DMS153 treated with DMSO at 0.1 percent for 48 hours (cell line): ENCODE measurements around the gene LSM3.

Experiments
- DNase-seq: peaks from one replicate; lab custom pipeline; 2025; ENCODE audit not compliant: unreplicated experiment; lab: John Stamatoyannopoulos, UW

The LSM3 gene

GRCh38 chr3:14239940-14240339 is 61.3 kb downstream of the LSM3 start:
- no peak for DNase-seq

GRCh38 chr3:14240366-14240765 is 61.7 kb downstream of the LSM3 start:
- DNase-seq, result no peak

GRCh38 chr3:14241716-14242115 is 63.1 kb downstream of the LSM3 start:
- no peak for DNase-seq

GRCh38 chr3:14242490-14243311 is 64.1 kb downstream of the LSM3 start:
- DNase-seq, result no peak

GRCh38 chr3:14243782-14244181 is 65.2 kb downstream of the LSM3 start:
- DNase-seq, result no peak

- no peak for DNase-seq
Measured at GRCh38 chr3:14244521-14245247, 66.1 kb downstream of the LSM3 start.

GRCh38 chr3:14245248-14245639 is 66.6 kb downstream of the LSM3 start:
- no peak for DNase-seq

GRCh38 chr3:14245822-14246221 is 67.2 kb downstream of the LSM3 start:
- no peak for DNase-seq

- DNase-seq, result no peak
Measured at GRCh38 chr3:14246414-14246813, 67.8 kb downstream of the LSM3 start.

- no peak for DNase-seq
Measured at GRCh38 chr3:14248477-14248848, 69.8 kb downstream of the LSM3 start.

GRCh38 chr3:14248849-14249523 is 70.4 kb downstream of the LSM3 start:
- DNase-seq, result no peak
